ENCODE results near the gene ZFAND3. TPM values are rescaled to one million over a fixed set of nuclear protein-coding genes. Genes with fewer than 3 reads are reported as not detected.
"Not testable (repeated sequence)": the region's sequence is repeated elsewhere in the genome, so short reads cannot be mapped to it uniquely, and the experiment has no call there.

Gene ZFAND3
- total and polyA plus RNA-seq, 2 experiments from 2014 or later, result 36.5 to 50.0 TPM

- peaks cover 26% of the 10 kb centered on the region for H3K4me1 ChIP-seq (ENCODE audit: insufficient read depth)
- H3K4me2 ChIP-seq, result no peak overlapping the region
- H3K36me3 ChIP-seq (replicated peaks; ENCODE audit: insufficient read depth, low read depth), result no peaks in the 10 kb centered on the region
- TF ChIP-seq EZH2 (IDR thresholded peaks at IDR 0.05; ENCODE audit: borderline replicate concordance), result no peak
- TF ChIP-seq, protein P1, sequence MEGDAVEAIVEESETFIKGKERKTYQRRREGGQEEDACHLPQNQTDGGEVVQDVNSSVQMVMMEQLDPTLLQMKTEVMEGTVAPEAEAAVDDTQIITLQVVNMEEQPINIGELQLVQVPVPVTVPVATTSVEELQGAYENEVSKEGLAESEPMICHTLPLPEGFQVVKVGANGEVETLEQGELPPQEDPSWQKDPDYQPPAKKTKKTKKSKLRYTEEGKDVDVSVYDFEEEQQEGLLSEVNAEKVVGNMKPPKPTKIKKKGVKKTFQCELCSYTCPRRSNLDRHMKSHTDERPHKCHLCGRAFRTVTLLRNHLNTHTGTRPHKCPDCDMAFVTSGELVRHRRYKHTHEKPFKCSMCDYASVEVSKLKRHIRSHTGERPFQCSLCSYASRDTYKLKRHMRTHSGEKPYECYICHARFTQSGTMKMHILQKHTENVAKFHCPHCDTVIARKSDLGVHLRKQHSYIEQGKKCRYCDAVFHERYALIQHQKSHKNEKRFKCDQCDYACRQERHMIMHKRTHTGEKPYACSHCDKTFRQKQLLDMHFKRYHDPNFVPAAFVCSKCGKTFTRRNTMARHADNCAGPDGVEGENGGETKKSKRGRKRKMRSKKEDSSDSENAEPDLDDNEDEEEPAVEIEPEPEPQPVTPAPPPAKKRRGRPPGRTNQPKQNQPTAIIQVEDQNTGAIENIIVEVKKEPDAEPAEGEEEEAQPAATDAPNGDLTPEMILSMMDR (IDR thresholded peaks at IDR 0.05; ENCODE audit: poor library complexity), result no peak
- TF ChIP-seq EZH2phosphoT487 (IDR thresholded peaks at IDR 0.05; ENCODE audit: low read depth, severe bottlenecking, unreplicated experiment), result no peak
- WGBS (ENCODE audit: low lambda C conversion rate, missing lambda C conversion rate), result 88% methylated on average over 7 of the region's 7 CpGs
- peaks cover 95% of the 10 kb centered on the region for H3K79me2 ChIP-seq
- no peaks in the 10 kb centered on the region for H3K9me2 ChIP-seq (replicated peaks; ENCODE audit: insufficient read depth)
- no peak overlapping the region for H2AFZ ChIP-seq
- no peak overlapping the region for H3K4me3 ChIP-seq
- peaks cover 93% of the 10 kb centered on the region for H4K20me1 ChIP-seq (ENCODE audit: insufficient read depth, poor library complexity, severe bottlenecking)
- H3K27me3 ChIP-seq, result no peaks in the 10 kb centered on the region
- H3K9me3 ChIP-seq (ENCODE audit: low read depth), result no peaks in the 10 kb centered on the region
- no peak overlapping the region for H3K27ac ChIP-seq
- DNase-seq (ENCODE audit: low spot score), result no peak
These were observed 58.7 kb downstream of the ZFAND3 start for GRCh38 chr6:37878150-37878710.

- not testable (repeated sequence) for H3K9me3 ChIP-seq (ENCODE audit: low read depth); H3K9me2 ChIP-seq (replicated peaks; ENCODE audit: insufficient read depth); H3K27ac ChIP-seq; H3K4me3 ChIP-seq; H3K4me2 ChIP-seq; H2AFZ ChIP-seq; H3K27me3 ChIP-seq; DNase-seq (ENCODE audit: low spot score); H3K36me3 ChIP-seq (replicated peaks; ENCODE audit: insufficient read depth, low read depth)
- Histone ChIP-seq H3K79me2 (peaks cover 97% of the 10 kb centered on the region), H3K4me1 (ENCODE audit: insufficient read depth) (peaks cover 27% of the 10 kb centered on the region), H4K20me1 (ENCODE audit: insufficient read depth, poor library complexity, severe bottlenecking) (peaks cover 84% of the 10 kb centered on the region)
- 59% methylated on average over 2 of the region's 5 CpGs for WGBS (ENCODE audit: low lambda C conversion rate, missing lambda C conversion rate)
These were observed 61.1 kb downstream of the ZFAND3 start for GRCh38 chr6:37880602-37881001.

DNA sequence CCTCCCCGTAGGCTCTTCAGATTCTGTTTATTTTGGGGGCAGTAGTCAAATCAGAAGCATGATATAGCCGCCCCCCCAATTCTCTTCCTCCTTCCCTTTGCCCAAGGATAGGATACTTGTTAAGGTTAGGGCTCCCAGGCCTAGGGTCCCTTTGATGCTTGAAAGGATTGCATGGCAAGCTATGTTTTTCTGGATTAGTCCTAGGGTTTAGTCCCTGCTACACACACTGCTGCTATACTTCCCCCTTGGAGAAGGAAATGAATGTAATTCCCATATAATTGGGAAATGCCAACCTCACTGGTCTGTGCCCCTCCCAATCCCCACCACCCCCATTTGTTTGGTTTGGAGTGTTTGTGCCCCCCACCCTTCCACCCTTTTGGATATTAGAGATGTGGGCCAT is 62.8 kb downstream of the ZFAND3 start:
- H4K20me1 ChIP-seq (ENCODE audit: insufficient read depth, poor library complexity, severe bottlenecking), result peaks cover 81% of the 10 kb centered on the region
- H3K27me3 ChIP-seq, result no peaks in the 10 kb centered on the region
- TF ChIP-seq, protein P1 (IDR thresholded peaks at IDR 0.05; ENCODE audit: poor library complexity), result no peak
- TF ChIP-seq EZH2 (IDR thresholded peaks at IDR 0.05; ENCODE audit: borderline replicate concordance), result no peak
- no peak overlapping the region for H3K4me3 ChIP-seq
- no peak for DNase-seq (ENCODE audit: low spot score)
- H3K36me3 ChIP-seq (replicated peaks; ENCODE audit: insufficient read depth, low read depth), result no peaks in the 10 kb centered on the region
- H3K4me1 ChIP-seq (ENCODE audit: insufficient read depth), result peaks cover 27% of the 10 kb centered on the region
- peaks cover 95% of the 10 kb centered on the region for H3K79me2 ChIP-seq
- H3K27ac ChIP-seq, result peak overlapping the region; percentile 74
- no peaks in the 10 kb centered on the region for H3K9me2 ChIP-seq (replicated peaks; ENCODE audit: insufficient read depth)
- no peak overlapping the region for H2AFZ ChIP-seq
- no peaks in the 10 kb centered on the region for H3K9me3 ChIP-seq (ENCODE audit: low read depth)
- H3K4me2 ChIP-seq, result no peak overlapping the region
- WGBS (ENCODE audit: low lambda C conversion rate, missing lambda C conversion rate), result 86% methylated on average over 2 of the region's 2 CpGs

GRCh38 chr6:37882724-37883413 is 63.3 kb downstream of the ZFAND3 start:
- H3K27ac ChIP-seq, result peak overlapping the region; percentile 74
- H3K9me3 ChIP-seq (ENCODE audit: low read depth), result no peaks in the 10 kb centered on the region
- no peak for TF ChIP-seq EZH2 (IDR thresholded peaks at IDR 0.05; ENCODE audit: borderline replicate concordance)
- H3K36me3 ChIP-seq (replicated peaks; ENCODE audit: insufficient read depth, low read depth), result no peaks in the 10 kb centered on the region
- no peak overlapping the region for H3K4me2 ChIP-seq
- DNase-seq (ENCODE audit: low spot score), result peak; percentile 32
- no peak overlapping the region for H3K4me3 ChIP-seq
- 96% methylated on average over 2 of the region's 2 CpGs for WGBS (ENCODE audit: low lambda C conversion rate, missing lambda C conversion rate)
- no peak overlapping the region for H2AFZ ChIP-seq
- no peaks in the 10 kb centered on the region for H3K9me2 ChIP-seq (replicated peaks; ENCODE audit: insufficient read depth)
- H4K20me1 ChIP-seq (ENCODE audit: insufficient read depth, poor library complexity, severe bottlenecking), result peaks cover 81% of the 10 kb centered on the region
- no peaks in the 10 kb centered on the region for H3K27me3 ChIP-seq
- peaks cover 95% of the 10 kb centered on the region for H3K79me2 ChIP-seq
- peaks cover 27% of the 10 kb centered on the region for H3K4me1 ChIP-seq (ENCODE audit: insufficient read depth)

All from hepatocyte (in vitro differentiated cells).